ENCODE measurements around the gene ADAMTSL2. TPM values are rescaled to one million over a fixed set of nuclear protein-coding genes. Genes with fewer than 3 reads are reported as not detected.

Gene ADAMTSL2
- polyA plus RNA-seq, 1 of the 3 experiments (the other 2 are of a cell fraction), result 0.21 TPM

GRCh38 chr9:133573791-133574515, 39.4 kb downstream of the ADAMTSL2 start:
- Histone ChIP-seq H2AFZ (ENCODE audit: low read depth) (no peak overlapping the region), H3K9me2 (no peaks in the 10 kb centered on the region), H3K9ac (no peak overlapping the region), H3K4me1 (ENCODE audit: control insufficient read depth in 1 of 2, insufficient read depth in 2 of 2, low read depth in 1 of 2, low read length in 1 of 2) (peaks cover 0 to 78% of the 10 kb centered on the region in 2 experiments; a peak in 2 of 4 replicates), H3F3A (replicated peaks; ENCODE audit: insufficient read depth) (no peaks in the 10 kb centered on the region), H3K27ac (ENCODE audit: low read depth in 2 of 2, low read length in 1 of 2) (peak overlapping the region in 1 of 2 experiments; percentile 97; a peak in 2 of 4 replicates), H4K20me1 (ENCODE audit: insufficient read depth) (no peaks in the 10 kb centered on the region), H3K4me2 (no peak overlapping the region), H3K36me3 (replicated peaks in 1 of 2; ENCODE audit: control insufficient read depth in 1 of 2, insufficient read depth in 2 of 2, low read length in 1 of 2) (no peaks in the 10 kb centered on the region), H3K79me2 (ENCODE audit: insufficient read depth) (no peaks in the 10 kb centered on the region), H3K4me3 (ENCODE audit: low read depth in 2 of 2, low read length in 1 of 2) (no peak overlapping the region), H3K27me3 (ENCODE audit: insufficient read depth) (no peaks in the 10 kb centered on the region), H3K9me3 (no peaks in the 10 kb centered on the region)
- 75% methylated on average over 19 of the region's 21 CpGs for WGBS (ENCODE audit: low lambda C conversion rate)
- no peak for TF ChIP-seq MEF2A (IDR thresholded peaks at IDR 0.05; ENCODE audit: borderline replicate concordance, low read depth)
- TF ChIP-seq MAX (IDR thresholded peaks at IDR 0.05; ENCODE audit: low read depth), result no peak
- no peak for TF ChIP-seq PBX3 (IDR thresholded peaks at IDR 0.05)
- no peak for TF ChIP-seq JUND (IDR thresholded peaks at IDR 0.05)
- no peak for TF ChIP-seq EP300 (IDR thresholded peaks at IDR 0.05; ENCODE audit: borderline replicate concordance in 1 of 2, low read depth in 1 of 2, low read length in 1 of 2)
- no peak for TF ChIP-seq NRF1 (IDR thresholded peaks at IDR 0.05; ENCODE audit: low read depth, low read length)
- no peak for TF ChIP-seq TEAD4 (IDR thresholded peaks at IDR 0.05; ENCODE audit: borderline replicate concordance, insufficient read depth)
- CTCF ChIA-PET, result interaction anchor here (0.6 to 1.5 kb wide), 8 partner anchors 12 to 141 kb away, joined by 3 to 4 read pairs (median 3); partner anchors contain the start of gene DBH
- POLR2A ChIA-PET, result interaction anchor here (0.7 to 3.9 kb wide), 7 partner anchors 8 to 70 kb away, joined by 3 to 41 read pairs (median 9); partner anchors contain the start of genes ADAMTSL2 and DBH
- DNase-seq, result no peak

- Histone ChIP-seq H3F3A (replicated peaks; ENCODE audit: insufficient read depth) (no peaks in the 10 kb centered on the region), H3K4me1 (ENCODE audit: control insufficient read depth in 1 of 2, insufficient read depth in 2 of 2, low read depth in 1 of 2, low read length in 1 of 2) (peaks cover 0 to 76% of the 10 kb centered on the region in 2 experiments; a peak in 1 of 4 replicates), H3K27me3 (ENCODE audit: insufficient read depth) (no peaks in the 10 kb centered on the region), H3K9ac (no peak overlapping the region), H3K4me2 (no peak overlapping the region), H3K27ac (ENCODE audit: low read depth in 2 of 2, low read length in 1 of 2) (peak overlapping the region in 1 of 2 experiments; percentile 97; a peak in 2 of 4 replicates), H3K9me2 (no peaks in the 10 kb centered on the region), H3K36me3 (replicated peaks in 1 of 2; ENCODE audit: control insufficient read depth in 1 of 2, insufficient read depth in 2 of 2, low read length in 1 of 2) (no peaks in the 10 kb centered on the region), H2AFZ (ENCODE audit: low read depth) (no peak overlapping the region), H3K9me3 (no peaks in the 10 kb centered on the region), H4K20me1 (ENCODE audit: insufficient read depth) (no peaks in the 10 kb centered on the region), H3K79me2 (ENCODE audit: insufficient read depth) (no peaks in the 10 kb centered on the region), H3K4me3 (ENCODE audit: low read depth in 2 of 2, low read length in 1 of 2) (no peak overlapping the region)
- ChIA-PET CTCF (interaction anchor here (0.9 to 1.2 kb wide), 2 partner anchors 90 to 140 kb away, joined by 3 read pairs; no protein-coding TSS in a partner anchor), POLR2A (interaction anchor here (0.6 to 3.7 kb wide), 3 partner anchors 9 to 721 kb away, joined by 3 to 41 read pairs (median 3); partner anchors contain the start of gene DBH)
- DNase-seq, result no peak
- WGBS (ENCODE audit: low lambda C conversion rate), result 78% methylated on average over 7 of the region's 17 CpGs
- TF ChIP-seq CHD2 (IDR thresholded peaks at IDR 0.05; ENCODE audit: low read length, partially characterized antibody), result no peak
Observed at GRCh38 chr9:133574771-133575170, 40.3 kb downstream of the ADAMTSL2 start.

All from SK-N-SH (cell line).